HL-60 (cell line): ENCODE results near the gene NFKBIB.

Source experiments
- DNase-seq, 2 experiments: peaks; one replicate each; pipeline ENCODE4 v3.0.0-alpha.2; 2010 to 2020; ENCODE audit warnings: low read depth in 1 of 2, low spot score in 1 of 2
- H3K27ac ChIP-seq: fragments of 250-450 bp; sonication (Bioruptor Pico); replicated peaks from 2 replicates; pipeline ENCODE4 v1.5.1; 2020; ENCODE audit warnings: mild to moderate bottlenecking, moderate library complexity
- H3K27me3 ChIP-seq: fragments of 250-450 bp; sonication (Bioruptor Pico); 2 replicates; pipeline ENCODE4 v1.5.1; 2021; ENCODE audit warnings: mild to moderate bottlenecking, moderate library complexity; ENCODE audit not compliant: insufficient read depth, poor library complexity, severe bottlenecking
- H3K4me3 ChIP-seq: replicated peaks from 2 replicates; pipeline ENCODE4 v1.5.1; 2011; ENCODE audit warnings: mild to moderate bottlenecking, control low read depth, low read length; ENCODE audit not compliant: insufficient read depth
- GABPA ChIP-seq: IDR thresholded peaks from 2 replicates; pipeline ENCODE4 v1.6.1; 2012; ENCODE audit warnings: low read depth
- POLR2AphosphoS5 ChIP-seq: IDR thresholded peaks from 2 replicates; pipeline ENCODE4 v1.6.1; 2012; ENCODE audit warnings: low read depth
- SPI1 ChIP-seq: IDR thresholded peaks from 2 replicates; pipeline ENCODE4 v1.6.1; 2012; ENCODE audit warnings: low read depth, mild to moderate bottlenecking, borderline replicate concordance
- TF ChIP-seq, protein P1 (sequence below): IDR thresholded peaks from one replicate; pipeline ENCODE4 v1.5.1; 2011; ENCODE audit warnings: low read length, control low read depth, inconsistent platforms; ENCODE audit not compliant: insufficient read depth
- TF ChIP-seq, protein P2 (sequence below): IDR thresholded peaks from 2 replicates; pipeline ENCODE4 v1.6.1; 2012; ENCODE audit warnings: low read depth; ENCODE audit not compliant: insufficient replicate concordance

The NFKBIB gene

DNA sequence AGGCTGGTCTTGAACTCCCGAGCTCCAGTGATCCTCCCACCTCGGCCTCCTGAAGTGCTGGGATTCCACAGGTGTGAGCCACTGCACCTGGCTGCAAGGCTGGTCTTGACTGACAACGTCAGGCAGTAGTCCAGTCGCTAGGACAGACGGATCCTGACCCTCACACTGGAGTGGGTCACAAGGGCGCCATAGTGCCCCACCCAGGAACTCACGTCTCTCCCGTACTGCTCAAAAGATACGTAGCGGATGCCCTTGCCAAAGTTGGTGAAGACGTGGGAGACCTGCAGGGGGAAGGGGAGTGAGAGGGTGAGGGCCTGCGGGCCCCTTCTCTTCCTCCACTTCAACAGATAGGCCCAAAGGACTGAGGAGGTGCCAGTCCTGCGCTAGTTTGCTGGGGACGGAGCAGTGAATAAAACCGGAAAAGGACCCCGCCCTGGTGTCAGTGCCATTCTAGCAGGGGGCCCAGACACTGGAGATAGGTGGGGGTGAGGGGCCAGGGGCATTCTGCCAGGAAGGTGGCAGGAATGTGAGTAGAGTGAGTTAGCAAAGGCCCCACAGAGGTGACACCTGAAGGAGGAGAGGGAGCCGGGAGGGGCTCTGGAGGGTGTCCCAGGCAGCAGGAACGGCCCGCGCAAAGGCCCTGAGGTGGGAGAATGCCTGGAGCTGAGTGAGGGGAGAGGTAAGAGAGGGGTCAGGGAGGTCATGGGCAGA lies 42.9 kb downstream of the NFKBIB start:
- no peak overlapping the region for H3K4me3 ChIP-seq
- no peak for DNase-seq
- no peak overlapping the region for H3K27ac ChIP-seq
- TF ChIP-seq GABPA = no peak
- peaks cover 2% of the 10 kb centered on the region for H3K27me3 ChIP-seq

GRCh38 chr19:38944981-38945506 lies 45.3 kb downstream of the NFKBIB start:
- DNase-seq = no peak
- TF ChIP-seq SPI1 (no peak), GABPA (no peak), POLR2AphosphoS5 (no peak)
- TF ChIP-seq, protein P1, sequence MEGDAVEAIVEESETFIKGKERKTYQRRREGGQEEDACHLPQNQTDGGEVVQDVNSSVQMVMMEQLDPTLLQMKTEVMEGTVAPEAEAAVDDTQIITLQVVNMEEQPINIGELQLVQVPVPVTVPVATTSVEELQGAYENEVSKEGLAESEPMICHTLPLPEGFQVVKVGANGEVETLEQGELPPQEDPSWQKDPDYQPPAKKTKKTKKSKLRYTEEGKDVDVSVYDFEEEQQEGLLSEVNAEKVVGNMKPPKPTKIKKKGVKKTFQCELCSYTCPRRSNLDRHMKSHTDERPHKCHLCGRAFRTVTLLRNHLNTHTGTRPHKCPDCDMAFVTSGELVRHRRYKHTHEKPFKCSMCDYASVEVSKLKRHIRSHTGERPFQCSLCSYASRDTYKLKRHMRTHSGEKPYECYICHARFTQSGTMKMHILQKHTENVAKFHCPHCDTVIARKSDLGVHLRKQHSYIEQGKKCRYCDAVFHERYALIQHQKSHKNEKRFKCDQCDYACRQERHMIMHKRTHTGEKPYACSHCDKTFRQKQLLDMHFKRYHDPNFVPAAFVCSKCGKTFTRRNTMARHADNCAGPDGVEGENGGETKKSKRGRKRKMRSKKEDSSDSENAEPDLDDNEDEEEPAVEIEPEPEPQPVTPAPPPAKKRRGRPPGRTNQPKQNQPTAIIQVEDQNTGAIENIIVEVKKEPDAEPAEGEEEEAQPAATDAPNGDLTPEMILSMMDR = no peak
- TF ChIP-seq, protein P2, sequence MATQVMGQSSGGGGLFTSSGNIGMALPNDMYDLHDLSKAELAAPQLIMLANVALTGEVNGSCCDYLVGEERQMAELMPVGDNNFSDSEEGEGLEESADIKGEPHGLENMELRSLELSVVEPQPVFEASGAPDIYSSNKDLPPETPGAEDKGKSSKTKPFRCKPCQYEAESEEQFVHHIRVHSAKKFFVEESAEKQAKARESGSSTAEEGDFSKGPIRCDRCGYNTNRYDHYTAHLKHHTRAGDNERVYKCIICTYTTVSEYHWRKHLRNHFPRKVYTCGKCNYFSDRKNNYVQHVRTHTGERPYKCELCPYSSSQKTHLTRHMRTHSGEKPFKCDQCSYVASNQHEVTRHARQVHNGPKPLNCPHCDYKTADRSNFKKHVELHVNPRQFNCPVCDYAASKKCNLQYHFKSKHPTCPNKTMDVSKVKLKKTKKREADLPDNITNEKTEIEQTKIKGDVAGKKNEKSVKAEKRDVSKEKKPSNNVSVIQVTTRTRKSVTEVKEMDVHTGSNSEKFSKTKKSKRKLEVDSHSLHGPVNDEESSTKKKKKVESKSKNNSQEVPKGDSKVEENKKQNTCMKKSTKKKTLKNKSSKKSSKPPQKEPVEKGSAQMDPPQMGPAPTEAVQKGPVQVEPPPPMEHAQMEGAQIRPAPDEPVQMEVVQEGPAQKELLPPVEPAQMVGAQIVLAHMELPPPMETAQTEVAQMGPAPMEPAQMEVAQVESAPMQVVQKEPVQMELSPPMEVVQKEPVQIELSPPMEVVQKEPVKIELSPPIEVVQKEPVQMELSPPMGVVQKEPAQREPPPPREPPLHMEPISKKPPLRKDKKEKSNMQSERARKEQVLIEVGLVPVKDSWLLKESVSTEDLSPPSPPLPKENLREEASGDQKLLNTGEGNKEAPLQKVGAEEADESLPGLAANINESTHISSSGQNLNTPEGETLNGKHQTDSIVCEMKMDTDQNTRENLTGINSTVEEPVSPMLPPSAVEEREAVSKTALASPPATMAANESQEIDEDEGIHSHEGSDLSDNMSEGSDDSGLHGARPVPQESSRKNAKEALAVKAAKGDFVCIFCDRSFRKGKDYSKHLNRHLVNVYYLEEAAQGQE = no peak
- no peak overlapping the region for H3K27ac ChIP-seq

GRCh38 chr19:38945562-38946228 lies 45.9 kb downstream of the NFKBIB start:
- no peak for DNase-seq
- TF ChIP-seq, protein P2 = no peak
- TF ChIP-seq, protein P1 = no peak
- TF ChIP-seq SPI1 (no peak), GABPA (no peak)
- H3K4me3 ChIP-seq = no peak overlapping the region
- peaks cover 19% of the 10 kb centered on the region for H3K27me3 ChIP-seq
- H3K27ac ChIP-seq = no peak overlapping the region

More at GRCh38 chr19:38944981-38945506, 45.3 kb downstream of the NFKBIB start:
- Histone ChIP-seq H3K4me3 (no peak overlapping the region), H3K27me3 (peaks cover 12% of the 10 kb centered on the region)

DNA sequence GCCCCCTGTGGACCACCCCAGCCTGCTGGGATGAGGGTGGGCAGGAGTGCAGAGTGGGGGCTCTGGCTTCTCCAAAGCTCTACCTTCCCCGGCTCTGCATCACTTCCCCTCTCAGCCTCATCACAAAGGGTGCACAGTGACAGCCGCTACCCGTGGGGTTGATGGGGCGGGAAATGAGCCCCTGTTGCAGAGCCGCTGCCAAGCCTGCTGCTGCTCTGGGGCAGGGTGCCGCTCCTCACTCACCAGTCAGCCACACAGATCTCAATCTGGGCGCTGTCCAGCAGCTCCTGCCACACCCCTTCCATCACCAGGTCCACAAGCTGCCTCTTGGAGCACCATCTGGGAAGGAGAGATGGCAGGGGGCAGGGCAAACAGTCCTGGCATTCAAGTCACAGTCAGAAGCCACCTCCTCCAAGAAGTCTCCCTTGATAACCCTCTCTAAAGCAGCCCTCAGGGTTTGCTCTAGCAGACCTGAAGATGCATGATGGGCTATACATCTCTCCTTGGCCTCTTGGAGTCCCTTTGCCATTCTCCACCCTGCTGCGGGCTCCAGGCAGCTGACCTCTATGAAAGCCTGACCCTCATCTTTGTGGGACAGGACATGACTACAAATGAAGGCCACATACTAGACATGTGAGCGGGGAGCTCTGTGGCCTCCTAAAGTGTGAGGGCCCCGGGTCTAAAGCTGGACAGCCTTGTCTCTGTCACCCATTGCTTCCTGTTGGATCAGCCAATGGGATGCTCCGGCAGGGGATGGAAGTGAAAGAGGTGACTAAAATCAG lies 46.7 kb downstream of the NFKBIB start:
- Histone ChIP-seq H3K27ac (no peak overlapping the region), H3K4me3 (no peak overlapping the region), H3K27me3 (peaks cover 23% of the 10 kb centered on the region)
- TF ChIP-seq, protein P2 = peak; percentile 84
- TF ChIP-seq, protein P1 = no peak
- TF ChIP-seq GABPA (no peak), POLR2AphosphoS5 (no peak)
- no peak for DNase-seq
